ENCODE data around the gene ZNF777. TPM values are rescaled to one million over a fixed set of nuclear protein-coding genes. Genes with fewer than 3 reads are reported as not detected.

ZNF777 gene
- total RNA-seq, 1 experiment from 2014 or later: 15.6 TPM

- Histone ChIP-seq H2BK12ac (ENCODE audit: insufficient read length, low read depth, low read length) (no peak overlapping the region), H3K18ac (ENCODE audit: insufficient read length, low read depth, low read length) (no peak overlapping the region), H2AFZ (ENCODE audit: low read length) (no peak overlapping the region), H4K8ac (replicated peaks; ENCODE audit: insufficient read length, low read depth, low read length) (no peak overlapping the region), H4K91ac (ENCODE audit: insufficient read length, low read depth, low read length) (no peak overlapping the region), H2BK20ac (ENCODE audit: low read depth, low read length, poor library complexity, severe bottlenecking) (no peak overlapping the region), H3K4me2 (ENCODE audit: insufficient read depth, insufficient read length, low read length) (no peak overlapping the region), H2BK15ac (ENCODE audit: low read depth, low read length) (no peak overlapping the region), H2BK120ac (ENCODE audit: low read depth, low read length, poor library complexity, severe bottlenecking) (no peak overlapping the region), H3K23ac (ENCODE audit: insufficient read length, low read depth, low read length) (no peak overlapping the region), H3K9ac (ENCODE audit: extremely low read depth, insufficient read length, low read length) (no peak overlapping the region), H4K20me1 (ENCODE audit: control insufficient read depth, insufficient read depth, insufficient read length) (no peaks in the 10 kb centered on the region), H3K14ac (ENCODE audit: insufficient read depth, low read length) (no peak overlapping the region), H3K4ac (ENCODE audit: low read depth, low read length) (no peak overlapping the region), H3K9me3 (ENCODE audit: control insufficient read depth, low read depth, low read length) (no peaks in the 10 kb centered on the region), H3T11ph (ENCODE audit: low read length) (no peak overlapping the region), H4K5ac (ENCODE audit: insufficient read length, low read depth, low read length) (no peak overlapping the region), H3K79me1 (ENCODE audit: insufficient read depth, low read depth, low read length, poor library complexity, severe bottlenecking) (no peaks in the 10 kb centered on the region), H3K23me2 (ENCODE audit: insufficient read length, low read depth, low read length, poor library complexity, severe bottlenecking) (no peaks in the 10 kb centered on the region), H3K4me1 (ENCODE audit: insufficient read depth, low read length) (no peaks in the 10 kb centered on the region), H2BK5ac (ENCODE audit: insufficient read length, low read length) (no peak overlapping the region), H3K79me2 (ENCODE audit: insufficient read depth, low read length) (no peaks in the 10 kb centered on the region), H2AK5ac (ENCODE audit: insufficient read length, low read length) (no peak overlapping the region), H3K27me3 (ENCODE audit: insufficient read depth, low read length) (no peaks in the 10 kb centered on the region), H3K27ac (ENCODE audit: insufficient read length, low read depth, low read length) (no peak overlapping the region), H3K56ac (ENCODE audit: insufficient read length, low read depth, low read length) (no peak overlapping the region)
- DNase-seq: no peak
- Mint-ChIP-seq H3K9me3 (no peaks in the 10 kb centered on the region), H3K4me1 (no peaks in the 10 kb centered on the region), H3K4me3 (no peak overlapping the region), H3K27ac (no peak overlapping the region; a peak in 1 of 7 replicates), H3K27me3 (ENCODE audit: low read depth) (no peaks in the 10 kb centered on the region), H3K36me3 (ENCODE audit: insufficient read depth in 1 of 3, low read depth in 3 of 3) (peaks cover 11 to 34% (median 13%) of the 10 kb centered on the region in 3 experiments; a peak in 6 of 7 replicates)
- no peak for TF ChIP-seq CTCF (conservative IDR thresholded peaks at IDR 0.05)
- no CpG with 5 or more reads among the region's 4 CpGs for WGBS (ENCODE audit: extremely low coverage, insufficient read length, low lambda C conversion rate)
Measured at GRCh38 chr7:149430192-149430591, 30.7 kb downstream of the ZNF777 start.

Data from H9 (cell line).